ACHN (cell line): ENCODE measurements around the gene OGDH.
A peak's percentile ranks its signal among the peaks of the same experiment; 100 is the strongest.
"Not testable (repeated sequence)": the region's sequence is repeated elsewhere in the genome, so short reads cannot be mapped to it uniquely, and the experiment has no call there.

Experiments
- DNase-seq: peaks from one replicate; pipeline ENCODE4 v3.0.0-alpha.2; 2015
- in situ Hi-C: cut with HindIII; loops from 2 replicates; pipeline ENCODE4 v1.10.0; 2017; ENCODE audit warnings: low sequenced_read_pairs, low pct_ligation_motif_present, low pct_unique_long_range_greater_than_20kb

The OGDH gene

DNA sequence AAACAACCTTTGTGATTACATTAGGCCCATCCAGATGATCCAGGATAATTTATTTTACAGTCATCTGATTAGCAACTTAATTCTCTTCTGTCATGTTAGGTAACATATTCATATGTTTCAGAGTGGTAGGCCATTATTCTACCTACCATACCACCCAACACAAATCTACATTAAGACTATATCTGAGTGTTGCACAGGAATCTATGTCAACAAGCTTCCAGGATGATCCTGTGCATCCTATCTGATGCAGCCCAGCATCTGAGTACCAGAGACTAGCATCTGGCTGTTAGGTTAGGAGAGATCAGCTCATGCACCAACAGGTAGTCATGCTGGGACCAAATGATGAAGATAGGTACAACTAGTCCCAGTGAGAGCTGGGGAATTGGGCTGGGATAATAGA is 31.4 kb upstream of the OGDH start:
- no peak for DNase-seq
- in situ Hi-C loops, result loop anchor here (25.0 kb wide), 1 partner anchor 262 kb away; the partner anchor contains the start of gene H2AZ2

DNA sequence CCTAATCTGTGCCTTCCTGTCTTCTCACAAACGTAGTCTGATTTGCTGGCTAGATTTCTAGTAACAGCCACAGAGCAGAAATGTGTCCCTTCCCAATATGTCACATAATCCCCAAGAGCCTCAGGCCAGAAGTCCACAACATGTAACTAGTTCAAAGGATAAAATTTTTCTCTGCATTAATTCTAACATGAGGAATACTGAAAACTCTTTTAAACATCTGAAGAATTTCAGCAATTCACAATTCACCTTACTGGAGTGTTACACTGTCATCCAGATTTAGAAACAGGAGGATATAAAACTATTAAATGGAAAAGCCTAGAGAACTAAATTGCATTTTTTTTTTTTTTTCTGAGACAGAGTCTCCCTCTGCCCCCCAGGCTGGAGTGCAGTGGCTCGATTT is 30.2 kb upstream of the OGDH start:
- in situ Hi-C loops, result loop anchor here (25.0 kb wide), 1 partner anchor 261 kb away; the partner anchor contains the start of gene H2AZ2
- DNase-seq, result no peak

DNA sequence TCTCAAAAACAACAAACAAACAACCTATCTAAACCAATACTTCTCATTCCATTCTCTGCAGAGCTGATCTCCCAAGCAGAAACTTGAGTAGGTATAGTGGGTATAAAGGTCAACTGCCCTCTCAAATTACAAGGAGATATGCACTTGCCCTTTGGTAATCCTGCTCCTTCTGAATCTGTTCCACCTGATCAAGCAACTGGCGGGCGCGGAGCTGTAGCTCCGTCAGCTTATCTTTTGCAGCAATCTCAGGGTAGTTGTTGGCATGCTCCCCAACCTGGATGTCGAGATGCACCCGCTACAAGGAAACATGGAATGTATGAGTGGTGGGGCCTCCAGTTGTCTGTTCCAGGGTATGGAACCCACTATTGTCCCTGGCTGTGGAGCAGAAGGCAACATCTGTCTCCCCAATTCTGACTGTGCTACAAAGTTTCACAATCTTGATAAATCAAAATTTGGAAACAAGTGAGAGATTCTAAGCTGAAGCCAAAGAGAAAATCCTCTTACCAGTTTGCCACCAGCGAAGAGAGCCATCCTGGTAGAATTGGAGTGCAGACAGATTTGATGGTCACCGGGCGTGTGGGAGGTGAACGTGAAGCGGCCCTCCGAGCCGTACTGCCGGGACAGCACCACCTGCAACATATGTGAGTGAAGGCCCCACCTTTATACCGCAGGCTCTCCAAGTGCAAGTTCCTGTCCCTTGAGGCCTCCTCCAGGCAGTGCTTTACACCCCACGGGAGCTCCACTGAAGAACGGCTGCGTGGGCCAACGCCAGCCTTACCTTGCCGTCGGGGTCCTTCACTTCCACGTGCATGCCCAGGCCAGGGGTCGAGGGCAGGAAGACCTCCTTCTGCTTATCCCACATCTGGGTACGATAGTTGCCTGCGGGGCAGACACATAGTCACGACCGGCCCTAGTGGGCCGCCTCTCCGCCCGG is 25.2 kb upstream of the OGDH start:
- DNase-seq, result peak; percentile 28
- in situ Hi-C loops, result loop anchor here (25.0 kb wide), 1 partner anchor 256 kb away; the partner anchor contains the start of gene H2AZ2

DNA sequence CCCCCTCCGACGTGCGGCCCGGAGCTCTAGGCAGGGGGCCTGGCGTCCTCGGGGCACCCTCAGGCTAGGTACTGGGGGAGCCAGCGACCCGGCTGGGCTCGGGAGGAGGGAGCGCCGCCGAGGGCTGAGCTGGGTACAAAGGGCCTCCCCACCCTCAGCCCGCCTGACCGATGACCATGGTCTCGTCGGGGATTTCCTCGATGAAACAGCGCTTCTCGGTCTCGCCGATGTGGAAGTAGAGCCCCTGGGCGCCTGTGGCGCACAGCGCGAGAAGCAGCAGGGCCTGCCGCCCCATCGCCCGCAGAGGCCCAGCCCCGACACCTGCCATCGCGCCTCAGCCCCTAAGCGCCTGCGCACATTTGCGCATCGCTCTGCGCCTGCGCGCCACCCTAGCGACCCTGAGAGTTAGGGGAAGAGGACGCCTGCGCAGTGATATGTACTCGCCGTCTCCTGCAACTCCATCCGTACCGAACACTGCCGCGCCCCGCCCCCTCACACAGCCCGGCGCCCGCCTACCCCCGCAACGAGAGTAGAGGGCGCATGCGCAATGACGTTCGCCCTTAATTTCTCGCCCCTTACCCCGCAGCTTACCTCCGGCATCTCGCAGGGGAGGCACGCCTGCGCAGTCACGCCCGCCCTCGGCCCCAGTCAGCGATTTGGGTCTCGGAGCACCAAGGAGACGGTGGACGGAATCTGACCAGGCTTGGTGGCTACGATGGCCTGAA is 24.4 kb upstream of the OGDH start, which contains the start of gene TMED4:
TMED4 (minus strand) TSS at position 353 of the 725 bp plus-strand sequence; CDS start at position 328, 25 bp downstream.
- DNase-seq, result peak; percentile 99
- in situ Hi-C loops, result loop anchor here (25.0 kb wide), 1 partner anchor 255 kb away; the partner anchor contains the start of gene H2AZ2

DNA sequence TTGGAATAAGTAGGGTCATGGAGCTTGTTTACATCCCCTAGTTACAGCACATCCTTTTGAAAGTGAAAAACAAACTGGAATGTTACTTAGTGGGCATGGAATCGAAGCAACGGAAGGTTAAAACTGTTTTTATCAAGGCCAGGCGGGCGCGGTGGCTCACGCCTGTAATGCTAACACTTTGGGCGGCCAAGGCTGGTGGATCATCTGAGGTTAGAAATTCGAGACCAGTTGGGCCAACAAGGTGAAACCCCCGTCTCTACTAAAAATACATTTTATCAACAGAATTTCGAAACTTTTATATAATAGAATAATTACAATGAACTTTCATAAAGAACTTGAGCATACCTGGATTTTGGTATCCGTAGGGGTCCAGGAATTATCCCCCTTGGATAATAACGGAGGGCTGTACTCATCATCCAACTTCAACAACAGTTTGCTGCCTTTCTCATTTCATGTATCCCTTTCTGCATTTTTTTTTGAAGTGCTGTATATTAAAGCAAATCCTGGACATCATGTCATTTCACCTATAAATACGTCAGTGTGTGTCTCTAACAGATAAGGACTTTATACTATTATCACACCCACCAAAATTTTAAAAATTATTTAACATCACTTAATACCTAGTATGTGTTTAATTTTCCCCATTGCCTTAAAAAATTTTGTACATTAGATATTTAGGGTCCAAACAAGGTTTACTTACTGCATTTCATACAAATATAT is 23.1 kb upstream of the OGDH start:
- in situ Hi-C loops, result loop anchor here (25.0 kb wide), 1 partner anchor 254 kb away; the partner anchor contains the start of gene H2AZ2
- DNase-seq, result no peak

DNA sequence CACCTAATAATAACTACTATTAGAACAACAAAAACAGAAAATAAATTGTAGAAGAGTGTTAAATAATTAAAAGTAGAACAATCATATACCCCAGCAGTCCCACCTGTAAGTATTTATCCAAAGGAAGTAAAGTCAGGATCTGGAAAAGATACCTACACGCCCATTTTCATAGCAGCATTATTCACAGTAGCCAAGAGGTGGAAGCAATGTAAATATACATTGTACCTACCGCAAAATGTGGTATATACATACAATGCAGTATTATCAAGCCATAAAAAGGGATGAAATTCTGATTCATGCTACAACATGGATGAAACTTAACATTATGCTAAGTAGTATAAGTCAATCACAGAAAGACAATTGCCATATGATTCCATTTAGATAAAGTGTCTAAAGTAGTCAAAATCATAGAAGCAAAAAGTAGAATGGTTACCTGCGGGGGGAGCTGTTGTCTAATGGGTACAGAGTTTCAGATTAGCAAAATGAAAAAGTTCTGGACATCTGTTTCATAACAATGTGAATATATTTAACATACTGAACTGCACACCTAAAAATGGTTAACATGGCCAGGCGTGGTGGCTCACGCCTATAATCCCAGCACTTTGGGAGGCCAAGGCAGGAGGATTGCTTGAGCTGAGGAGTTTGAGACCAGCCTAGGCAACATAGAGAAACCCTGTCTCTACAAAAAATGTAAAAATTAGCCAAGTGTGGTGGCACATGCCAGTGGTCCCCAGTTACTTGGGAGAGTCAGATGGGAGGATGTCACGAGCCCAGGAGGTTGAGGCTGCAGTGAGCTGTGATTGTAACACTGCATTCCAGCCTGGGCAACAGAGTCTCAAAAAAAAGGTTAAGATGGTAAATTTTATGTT is 18.4 kb upstream of the OGDH start:
- peak; percentile 66 for DNase-seq
- in situ Hi-C loops, result loop anchor here (25.0 kb wide), 1 partner anchor 249 kb away; the partner anchor contains the start of gene H2AZ2

DNA sequence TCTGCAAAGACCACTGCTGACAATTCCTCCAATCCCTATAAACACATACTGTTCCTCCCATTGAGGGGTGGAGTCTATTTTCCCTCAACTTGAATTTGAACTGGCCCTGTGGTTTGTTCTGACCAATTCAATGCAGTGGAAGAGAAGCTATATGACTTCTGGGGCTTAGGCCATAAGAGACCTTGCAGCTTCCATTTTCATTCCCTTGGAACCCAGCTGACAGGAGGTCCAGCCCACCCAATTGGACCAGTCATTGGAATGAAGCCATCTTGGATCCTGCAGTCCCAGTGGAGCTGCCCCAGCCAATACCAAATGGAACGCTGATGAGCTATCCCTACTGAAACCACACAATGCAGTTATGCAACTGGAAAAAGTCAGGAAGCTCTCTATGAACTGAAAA is 15.5 kb upstream of the OGDH start:
- in situ Hi-C loops, result loop anchor here (25.0 kb wide), 1 partner anchor 246 kb away; the partner anchor contains the start of gene H2AZ2

DNA sequence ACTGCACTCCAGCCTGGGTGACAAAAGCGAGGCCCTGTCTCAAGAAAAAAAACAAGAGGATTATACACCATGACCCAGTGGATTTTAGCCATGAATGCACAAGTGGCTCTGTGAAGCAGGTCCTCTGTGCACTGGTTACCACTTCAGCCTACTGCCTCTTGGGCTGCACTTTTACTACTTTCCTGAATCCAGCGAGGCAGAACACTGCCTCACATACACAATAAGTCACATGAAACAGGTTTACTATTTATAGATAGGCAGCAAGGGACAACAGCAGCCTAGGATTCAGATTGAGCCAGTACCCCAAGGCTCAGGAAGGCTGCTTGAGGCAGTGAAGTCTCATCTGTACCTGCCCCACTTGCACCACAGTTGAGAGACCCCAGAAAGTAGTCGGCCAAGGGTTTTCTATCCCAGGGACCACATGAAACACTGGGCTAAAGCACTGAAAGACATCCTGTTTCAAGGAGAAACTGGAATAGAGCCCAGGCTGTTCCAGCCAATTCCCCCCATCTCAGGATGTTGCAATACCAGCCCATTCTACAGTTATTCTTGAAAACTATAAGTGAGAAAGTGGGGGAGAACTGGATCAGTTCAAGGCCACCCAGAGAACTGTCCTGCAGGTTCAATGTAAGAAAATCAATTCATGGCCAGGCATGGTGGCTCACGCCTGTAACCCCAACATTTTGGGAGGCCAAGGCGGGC is 10.3 kb upstream of the OGDH start:
- DNase-seq, result peak; percentile 48

More for the DNA sequence above, 15.5 kb upstream of the OGDH start:
- DNase-seq, result no peak

DNA sequence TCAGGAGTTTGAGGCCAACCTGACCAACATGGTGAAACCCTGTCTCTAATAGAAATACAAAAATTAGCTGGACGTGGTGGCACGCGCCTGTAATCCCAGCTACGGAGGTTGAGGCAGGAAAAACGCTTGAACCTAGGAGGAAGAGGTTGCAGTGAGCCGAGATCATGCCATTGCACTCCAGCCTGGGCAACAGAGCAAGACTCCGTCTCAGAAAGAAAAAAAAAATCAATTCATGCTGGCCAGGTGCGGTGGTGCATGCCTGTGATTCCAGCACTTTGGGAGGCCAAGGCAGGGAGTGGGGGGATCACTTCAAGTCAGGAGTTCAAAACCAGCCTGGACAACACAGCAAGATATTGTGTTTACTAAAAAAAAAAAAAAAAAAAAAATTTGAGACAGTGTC is 9.2 kb upstream of the OGDH start:
- not testable (repeated sequence) for DNase-seq
- in situ Hi-C loops, result loop anchor here (25.0 kb wide), 1 partner anchor 240 kb away; the partner anchor contains the start of gene H2AZ2

More for the DNA sequence above, 10.3 kb upstream of the OGDH start:
- in situ Hi-C loops, result loop anchor here (25.0 kb wide), 1 partner anchor 241 kb away; the partner anchor contains the start of gene H2AZ2

DNA sequence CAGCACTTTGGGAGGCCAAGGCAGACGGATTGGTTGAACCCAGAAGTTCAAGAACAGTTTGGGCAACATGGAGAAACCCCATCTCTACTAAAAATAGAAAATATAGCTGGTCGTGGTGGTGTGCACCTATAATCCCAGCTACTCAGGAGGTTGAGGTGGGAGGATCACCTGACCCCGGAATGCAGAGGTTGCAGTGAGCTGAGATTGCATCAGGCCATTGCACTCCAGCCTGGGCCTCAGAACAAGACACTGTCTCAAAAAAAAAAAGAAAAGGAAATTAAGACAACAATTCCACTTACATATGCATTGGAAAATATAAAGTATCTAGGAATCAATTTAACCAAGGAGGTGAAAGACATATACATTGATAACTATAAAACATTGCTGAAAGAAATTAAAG is 7.2 kb upstream of the OGDH start:
- DNase-seq, result no peak
- in situ Hi-C loops, result loop anchor here (25.0 kb wide), 1 partner anchor 238 kb away; the partner anchor contains the start of gene H2AZ2

DNA sequence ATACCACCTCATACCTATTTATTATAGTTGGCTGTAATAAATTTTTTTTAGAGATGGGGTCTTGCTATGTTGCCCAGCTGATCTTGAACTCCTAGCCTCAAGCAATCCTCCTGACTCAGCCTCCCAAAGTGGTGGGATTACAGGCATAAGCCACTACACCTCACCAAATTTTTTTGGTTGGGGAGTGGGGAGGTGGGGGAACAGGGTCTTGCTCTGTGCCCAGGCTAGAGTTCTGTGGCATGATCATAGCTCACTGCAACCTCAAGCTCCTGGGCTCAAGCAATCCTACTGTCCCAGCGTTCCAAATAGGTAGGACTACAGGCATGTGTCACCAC is 3.9 kb upstream of the OGDH start:
- DNase-seq, result no peak
- in situ Hi-C loops, result no loop called here

DNA sequence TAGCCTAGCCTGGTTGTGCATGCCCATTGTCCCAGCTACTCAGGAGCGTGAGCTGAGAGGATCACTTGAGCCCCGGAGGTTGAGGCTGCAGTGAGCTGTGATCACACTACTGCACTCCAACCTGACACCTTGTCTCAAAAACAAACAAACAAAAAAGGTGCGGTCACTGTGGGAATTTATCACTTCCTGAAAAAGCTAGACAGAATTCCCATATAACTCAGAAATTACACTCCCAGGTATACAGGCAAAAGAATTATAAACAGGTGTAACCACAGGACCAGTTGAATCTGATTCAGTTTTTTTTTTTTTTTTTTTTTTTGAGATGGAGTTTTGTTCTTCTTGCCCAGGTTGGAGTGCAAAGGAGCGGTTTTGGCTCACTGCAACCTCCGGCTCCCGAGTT is 3.2 kb upstream of the OGDH start:
- in situ Hi-C loops, result no loop called here
- no peak for DNase-seq

DNA sequence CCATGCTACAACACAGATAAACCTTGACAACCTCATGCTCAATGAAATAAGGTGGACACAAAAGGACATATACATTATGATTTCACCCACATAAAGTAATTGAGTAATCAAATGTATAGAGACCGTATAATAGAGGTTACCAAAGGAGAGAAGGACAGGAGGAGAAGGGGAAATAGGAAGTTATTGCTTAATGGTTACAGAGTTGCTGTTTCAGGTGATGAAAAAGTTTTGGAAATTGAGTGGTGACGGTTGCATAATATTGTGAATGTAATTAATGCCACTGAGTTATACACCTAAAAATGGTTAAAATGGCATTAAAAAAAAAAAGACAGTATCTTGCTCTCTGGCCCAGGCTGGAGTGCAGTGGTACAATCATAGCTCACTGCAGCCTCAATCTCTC is 1.5 kb upstream of the OGDH start:
- in situ Hi-C loops, result no loop called here

DNA sequence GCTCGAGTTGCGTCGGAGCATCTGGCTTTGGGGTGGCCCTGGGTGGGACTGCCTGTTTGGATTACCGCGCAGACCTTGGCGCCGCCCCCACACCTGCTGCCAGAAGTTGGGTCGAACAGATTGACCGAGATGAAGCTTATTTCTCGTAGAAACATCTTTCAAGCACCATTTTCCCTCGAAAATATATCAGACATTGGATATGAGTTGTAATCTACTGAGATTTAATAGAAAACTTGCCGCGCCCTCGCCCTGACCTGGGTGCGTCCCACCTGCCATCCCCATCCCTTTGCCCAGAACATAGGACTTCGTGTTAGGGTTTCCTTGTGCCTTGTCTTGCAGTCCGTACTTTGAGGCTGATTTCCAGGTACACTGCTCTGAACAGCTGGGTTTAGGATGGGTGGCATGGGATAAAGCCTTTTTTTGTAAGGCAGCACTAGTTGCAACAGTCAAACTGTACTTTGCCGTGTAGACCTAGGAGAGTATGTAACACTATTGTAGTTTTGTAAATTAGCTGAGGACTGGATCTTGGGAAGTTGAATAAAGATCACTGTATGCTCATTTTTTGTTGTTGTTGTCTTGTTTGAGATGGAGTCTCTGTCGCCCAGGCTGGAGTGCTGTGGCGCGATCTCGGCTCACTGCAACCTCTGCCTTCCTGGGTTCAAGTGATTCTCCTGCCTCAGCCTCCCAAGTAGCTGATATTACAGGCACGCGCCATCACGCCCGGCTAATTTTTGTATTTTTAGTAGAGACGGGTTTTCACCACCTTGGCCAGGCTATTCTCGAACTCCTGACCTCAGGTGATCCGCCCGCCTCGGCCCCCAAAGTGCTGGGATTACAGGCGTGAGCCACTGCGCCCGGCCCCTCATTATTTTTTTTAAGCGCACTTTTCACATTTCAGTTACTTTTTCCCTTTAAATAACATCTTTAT is 978 bp downstream of the OGDH start:
- peak; percentile 23 for DNase-seq
- in situ Hi-C loops, result no loop called here

More for the DNA sequence above, 1.5 kb upstream of the OGDH start:
- DNase-seq, result no peak

DNA sequence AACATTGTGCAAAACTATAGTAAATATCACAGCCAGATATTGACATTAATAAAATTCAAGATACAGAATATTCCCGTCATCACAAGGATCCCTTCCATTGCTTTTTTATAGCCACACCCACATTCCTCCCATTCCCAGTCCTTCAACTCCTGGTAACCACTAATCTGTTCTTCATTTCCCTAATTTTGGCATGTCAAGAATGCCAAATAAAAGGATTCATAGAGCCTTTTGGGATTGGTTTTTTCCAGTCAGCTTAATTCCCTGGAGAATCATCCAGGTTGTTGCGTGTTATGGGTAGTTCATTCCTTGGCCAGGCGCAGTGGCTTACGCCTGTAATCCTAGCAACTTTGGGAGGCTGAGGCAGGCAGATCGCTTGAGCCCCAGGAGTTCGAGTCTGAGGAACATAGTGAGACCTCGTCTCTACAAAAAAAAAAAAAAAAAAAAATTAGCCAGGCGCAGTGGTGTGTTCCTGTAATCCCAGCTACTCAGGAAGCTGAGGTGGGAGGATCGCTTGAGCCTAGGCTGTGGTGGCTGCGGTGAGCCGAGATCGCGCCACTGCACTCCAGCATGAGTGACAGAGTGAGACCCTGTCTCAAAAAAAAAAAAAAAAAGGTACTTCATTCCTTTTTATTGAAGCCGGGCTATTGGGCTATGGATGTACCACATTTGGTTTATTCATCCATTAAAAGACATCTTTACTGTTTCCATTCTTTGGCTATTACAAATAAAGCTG is 2.7 kb downstream of the OGDH start:
- in situ Hi-C loops, result no loop called here
- no peak for DNase-seq
